Adrenal gland (tissue), 12 donors: ENCODE results near the gene EPS8L1. TPM values are rescaled to one million over a fixed set of nuclear protein-coding genes. Genes with fewer than 3 reads are reported as not detected.

Experiments
- DNase-seq, 7 donors: peaks; one replicate each; pipeline ENCODE4 v3.0.0-alpha.2; 2019 to 2020
- H3K27ac ChIP-seq, 5 donors: fragments of 200-600 bp; sonication (generic) in 4 of 5; 1 replicate in 3 of 5; 2 replicates in 2 of 5; pipeline versions ENCODE4 v1.5.1 to v1.8.0; 2016 to 2020; ENCODE audit warnings: mild to moderate bottlenecking in 1 of 5
- H3K27me3 ChIP-seq: fragments of 200-600 bp; 2 replicates; pipeline ENCODE4 v1.8.0; 2021
- H3K36me3 ChIP-seq, 2 donors: fragments of 200-600 bp; replicated peaks in 1 of 2; 1 replicate in 1 of 2; 2 replicates in 1 of 2; pipeline versions ENCODE4 v1.5.1 to v1.8.0; 2018 to 2022
- H3K4me1 ChIP-seq, 2 donors: fragments of 200-600 bp; replicated peaks in 1 of 2; 1 replicate in 1 of 2; 2 replicates in 1 of 2; pipeline versions ENCODE4 v1.5.1 to v1.8.0; 2018 to 2021
- H3K4me3 ChIP-seq, 4 donors: fragments of 200-600 bp; sonication (generic) in 3 of 4; one replicate each; pipeline ENCODE4 v1.5.1; 2016 to 2018
- H3K9me3 ChIP-seq, 3 donors: fragments of 200-600 bp; sonication (generic) in 1 of 3; replicated peaks in 1 of 3; 1 replicate in 2 of 3; 2 replicates in 1 of 3; pipeline versions ENCODE4 v1.5.1 to v1.8.0; 2016 to 2021
- POLR2A ChIP-seq, 2 donors: fragments of 450-650 bp; IDR thresholded peaks; one replicate each; pipeline ENCODE4 v1.6.1; 2017; ENCODE audit warnings: antibody characterized with exemption in 2 of 2, mild to moderate bottlenecking in 2 of 2, moderate library complexity in 1 of 2
- WGBS, 4 donors: extraction: QIAGEN DNeasy Blood & Tissue Kit in 2 of 4; methylation state at CpG; one replicate each; pipeline versions ENCODE4 v1.1.5 to v1.1.7; 2013 to 2017; 5-methylcytosine and 5-hydroxymethylcytosine counted together
- intact Hi-C, 2 donors: fragments of 100-400 bp; cut with DNase I; formaldehyde crosslinking; loops; one replicate each; pipeline versions ENCODE4 v1.14.1 to v1.15.0; 2022 to 2023
- polyA plus RNA-seq, 3 donors: library from polyadenylated mRNA; stranded (reverse); fragments of 200-250 nt in 2 of 3; fragments of 350-450 nt in 1 of 3; fragmentation: Illumina TruSeq in 1 of 3; extraction: RNeasy Lipid Tissue Mini Kit (QIAGEN cat#74804) in 1 of 3; gene quantifications; one replicate each; pipeline ENCODE4 v1.2.3, GENCODE V29; 2013 to 2014
- total RNA-seq, 9 donors: library from RNA; depleted of rRNA in 4 of 9; stranded (reverse); fragments of >200 nt in 4 of 9; fragments of 120-200 nt in 1 of 9; fragmentation: NEBNext Ultra II Directional in 1 of 9; extraction: Animal tissue kit (Norgen Biotek cat#: 25700) in 1 of 9; gene quantifications; one replicate each; pipeline versions ENCODE4 v1.1.0 to v1.2.4, GENCODE V29; 2013 to 2023
- TF ChIP-seq, protein P1 (sequence below), 6 experiments: fragments of 450-650 bp in 4 of 6; fragments of 200-600 bp in 2 of 6; sonication (generic) in 1 of 6; IDR thresholded peaks; 1 replicate in 5 of 6; 2 replicates in 1 of 6; pipeline versions ENCODE4 v1.5.1 to v1.8.0; 2016 to 2021; ENCODE audit warnings: antibody characterized with exemption in 6 of 6, mild to moderate bottlenecking in 2 of 6, moderate library complexity in 1 of 6
- donor health status: healthy with polysubstance abuse.
- donor health status: Bipolar disorder and iron deficiency.
- donor health status: DM: yes; HTN: yes; CAD: no.
- donor health status: DM: no; HTN: no; CAD: no.
- donor health status: DM: no; HTN: no; CAD: no.
- donor health status: DM: yes; HTN: yes; CAD: no.

The EPS8L1 gene
- total and polyA plus RNA-seq, 12 donors, result 0.60 to 8.0 (median 2.2) TPM; not detected in 2

DNA sequence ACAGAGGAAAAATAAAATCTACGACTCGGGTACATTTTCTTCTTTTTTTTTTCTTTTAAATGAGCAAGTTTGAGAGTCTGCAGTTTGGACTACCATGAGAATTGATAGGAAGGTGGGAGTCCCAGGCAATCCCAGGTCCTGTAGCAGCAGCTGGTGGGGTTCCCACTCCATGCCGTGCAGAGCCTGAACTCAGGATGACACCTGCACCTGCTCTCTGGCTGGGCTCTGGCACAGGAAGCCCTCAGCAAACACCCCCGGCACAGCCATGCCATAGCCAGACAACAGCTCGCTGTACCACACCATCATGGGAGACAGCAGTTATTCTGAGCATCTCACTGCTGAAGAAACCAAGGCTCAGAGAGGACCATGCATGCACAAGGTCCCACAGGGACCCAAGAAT lies 31.4 kb upstream of the EPS8L1 start:
- intact Hi-C loops, result no loop called here
- 91 to 96% (median 94%) methylated on average over 3 to 5 of the region's 5 CpGs for WGBS, 4 donors
- DNase-seq, result no peak
- no peak overlapping the region for H3K27ac ChIP-seq
- no peaks in the 10 kb centered on the region for H3K9me3 ChIP-seq
- peaks cover 0 to 47% of the 10 kb centered on the region in 2 donors for H3K36me3 ChIP-seq
- no peaks in the 10 kb centered on the region for H3K4me1 ChIP-seq
- TF ChIP-seq, protein P1, sequence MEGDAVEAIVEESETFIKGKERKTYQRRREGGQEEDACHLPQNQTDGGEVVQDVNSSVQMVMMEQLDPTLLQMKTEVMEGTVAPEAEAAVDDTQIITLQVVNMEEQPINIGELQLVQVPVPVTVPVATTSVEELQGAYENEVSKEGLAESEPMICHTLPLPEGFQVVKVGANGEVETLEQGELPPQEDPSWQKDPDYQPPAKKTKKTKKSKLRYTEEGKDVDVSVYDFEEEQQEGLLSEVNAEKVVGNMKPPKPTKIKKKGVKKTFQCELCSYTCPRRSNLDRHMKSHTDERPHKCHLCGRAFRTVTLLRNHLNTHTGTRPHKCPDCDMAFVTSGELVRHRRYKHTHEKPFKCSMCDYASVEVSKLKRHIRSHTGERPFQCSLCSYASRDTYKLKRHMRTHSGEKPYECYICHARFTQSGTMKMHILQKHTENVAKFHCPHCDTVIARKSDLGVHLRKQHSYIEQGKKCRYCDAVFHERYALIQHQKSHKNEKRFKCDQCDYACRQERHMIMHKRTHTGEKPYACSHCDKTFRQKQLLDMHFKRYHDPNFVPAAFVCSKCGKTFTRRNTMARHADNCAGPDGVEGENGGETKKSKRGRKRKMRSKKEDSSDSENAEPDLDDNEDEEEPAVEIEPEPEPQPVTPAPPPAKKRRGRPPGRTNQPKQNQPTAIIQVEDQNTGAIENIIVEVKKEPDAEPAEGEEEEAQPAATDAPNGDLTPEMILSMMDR (IDR thresholded peaks at IDR 0.05), result no peak
- no peak for TF ChIP-seq POLR2A (IDR thresholded peaks at IDR 0.05)
- no peaks in the 10 kb centered on the region for H3K27me3 ChIP-seq
- no peak overlapping the region for H3K4me3 ChIP-seq

DNA sequence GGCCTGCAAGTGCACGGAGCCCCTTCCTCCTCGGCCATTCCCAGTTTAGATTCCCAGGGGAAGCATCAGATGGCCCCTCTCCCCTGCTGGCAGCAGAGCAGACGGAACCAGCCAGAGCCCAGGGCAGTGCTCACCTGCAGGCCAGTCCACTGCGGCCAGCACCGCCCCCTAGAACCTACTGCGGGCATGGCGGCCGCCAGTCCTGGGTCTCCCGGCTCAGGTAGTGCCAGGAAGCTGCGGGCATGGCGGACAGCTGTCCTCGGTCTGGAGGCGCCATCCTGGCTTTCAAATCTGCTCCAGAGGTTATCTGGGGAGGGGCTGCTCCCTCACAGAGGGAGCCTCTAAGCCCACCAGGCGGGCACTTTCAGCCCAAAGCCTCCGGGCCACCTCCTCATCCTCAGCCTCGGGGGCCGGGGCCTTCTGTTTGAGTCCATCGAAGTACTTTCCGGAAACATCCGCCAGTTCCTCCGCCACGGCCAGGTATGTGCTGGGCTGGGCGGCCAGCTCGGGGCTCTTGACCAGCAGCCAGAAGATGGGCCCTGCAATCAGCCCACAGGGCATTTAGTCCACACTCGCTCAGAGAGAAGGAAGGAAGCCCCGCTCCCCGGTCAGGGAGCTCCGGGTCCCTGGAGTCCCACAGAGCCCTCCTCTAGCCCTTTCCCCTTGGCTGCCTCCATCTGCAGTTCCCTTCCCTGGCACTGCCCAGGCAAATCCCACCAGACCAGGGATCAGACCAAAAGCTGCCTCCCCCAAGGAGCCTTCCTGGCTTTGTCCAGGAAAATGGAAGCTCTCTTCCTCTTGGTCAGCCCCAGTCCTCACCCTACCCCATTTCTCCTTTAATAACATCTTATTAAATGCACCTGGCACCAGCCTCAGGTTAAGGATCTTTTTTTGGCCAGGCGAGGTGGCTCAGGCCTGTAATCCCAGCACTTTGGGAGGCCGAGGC lies 30.6 kb upstream of the EPS8L1 start:
- no peak for TF ChIP-seq POLR2A (IDR thresholded peaks at IDR 0.05)
- TF ChIP-seq, protein P1 (IDR thresholded peaks at IDR 0.05), result no peak
- Histone ChIP-seq H3K27me3 (no peaks in the 10 kb centered on the region), H3K4me3 (no peak overlapping the region), H3K27ac (no peak overlapping the region), H3K4me1 (no peaks in the 10 kb centered on the region), H3K36me3 (peaks cover 0 to 47% of the 10 kb centered on the region in 2 donors), H3K9me3 (no peaks in the 10 kb centered on the region)
- DNase-seq, result no peak
- WGBS, 4 donors, result 96 to 97% (median 96%) methylated on average over 14 to 30 of the region's 30 CpGs
- intact Hi-C loops, result no loop called here

DNA sequence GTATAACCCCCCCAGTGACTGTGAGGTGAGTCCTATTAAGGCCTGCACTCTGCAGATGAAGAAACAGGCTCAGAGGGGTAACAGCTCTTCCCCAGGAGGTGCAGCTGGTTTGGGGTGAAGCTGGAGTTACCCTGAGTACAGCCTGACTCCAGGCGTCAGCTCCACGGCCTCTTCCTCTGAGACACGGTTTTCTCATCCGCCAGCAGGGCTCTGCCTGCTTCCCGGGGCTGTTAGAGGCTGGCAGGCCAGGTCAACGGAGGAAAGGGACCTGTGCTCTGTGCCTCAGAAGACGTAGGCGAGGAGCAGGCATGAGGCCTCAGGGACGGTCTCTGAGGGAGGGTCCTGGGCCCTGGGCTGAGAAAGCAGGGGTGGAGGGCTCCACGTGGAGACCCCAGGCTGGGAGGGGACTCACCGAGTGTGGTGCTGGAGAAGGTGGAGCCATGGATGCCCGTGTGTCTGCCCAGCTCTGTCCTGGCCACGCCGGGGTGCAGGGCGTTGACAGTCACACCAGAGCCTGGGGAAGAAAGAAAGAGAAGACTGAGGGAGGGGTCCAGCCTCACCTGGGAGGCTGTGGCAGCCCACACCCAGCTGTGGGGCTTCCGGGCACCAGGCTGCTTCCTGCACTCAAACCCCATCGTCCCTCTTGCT lies 28.6 kb upstream of the EPS8L1 start:
- H3K27ac ChIP-seq, result no peak overlapping the region
- no peak overlapping the region for H3K4me3 ChIP-seq
- H3K36me3 ChIP-seq, result peaks cover 0 to 54% of the 10 kb centered on the region in 2 donors
- TF ChIP-seq, protein P1 (IDR thresholded peaks at IDR 0.05), result no peak
- TF ChIP-seq POLR2A (IDR thresholded peaks at IDR 0.05), result no peak
- DNase-seq, result no peak
- intact Hi-C loops, result no loop called here
- no peaks in the 10 kb centered on the region for H3K27me3 ChIP-seq
- no peaks in the 10 kb centered on the region for H3K9me3 ChIP-seq
- WGBS, 4 donors, result 89 to 95% (median 92%) methylated on average over 17 of the region's 17 CpGs
- no peaks in the 10 kb centered on the region for H3K4me1 ChIP-seq

DNA sequence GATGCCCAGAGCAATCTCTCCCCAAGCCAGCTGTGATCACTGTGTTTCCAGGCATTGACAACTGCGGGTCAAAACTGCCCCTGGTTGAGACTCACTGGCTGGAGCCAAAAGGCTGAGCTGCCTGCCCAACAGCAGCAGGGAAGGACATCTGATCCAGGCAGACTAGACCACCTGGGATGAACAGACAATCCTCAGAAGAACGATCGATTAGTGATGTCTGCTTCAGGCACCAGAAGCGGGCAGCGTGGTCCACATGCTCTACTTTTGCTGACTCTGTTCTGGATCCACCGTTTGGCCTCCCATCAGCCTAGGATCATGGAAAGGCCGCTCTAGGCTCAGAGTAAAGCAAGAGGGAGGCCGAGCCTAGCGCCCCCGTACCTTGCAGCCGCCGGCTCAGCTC lies 27.7 kb upstream of the EPS8L1 start:
- intact Hi-C loops, result no loop called here
- H3K9me3 ChIP-seq, result no peaks in the 10 kb centered on the region
- TF ChIP-seq, protein P1 (IDR thresholded peaks at IDR 0.05), result no peak
- no peak for TF ChIP-seq POLR2A (IDR thresholded peaks at IDR 0.05)
- no peaks in the 10 kb centered on the region for H3K4me1 ChIP-seq
- H3K27me3 ChIP-seq, result no peaks in the 10 kb centered on the region
- no peak for DNase-seq
- H3K27ac ChIP-seq, result no peak overlapping the region
- 94 to 98% (median 97%) methylated on average over 9 to 12 of the region's 12 CpGs for WGBS, 4 donors
- no peak overlapping the region for H3K4me3 ChIP-seq
- H3K36me3 ChIP-seq, result peaks cover 0 to 56% of the 10 kb centered on the region in 2 donors
